Measurements from ENCODE around the gene TXNL4A.
"Not testable (repeated sequence)": the region's sequence is repeated elsewhere in the genome, so short reads cannot be mapped to it uniquely, and the experiment has no call there.

TXNL4A gene

GRCh38 chr18:79988451-79989194 lies at the start of gene TXNL4A:
Gene TXNL4A, minus strand, starts transcription at chr18:79988563. Its CDS starts 171 bp downstream, at chr18:79988392.
- peak; percentile 65 to 82 for DNase-seq (ENCODE audit: low read depth in 1 of 2, low spot score in 1 of 2)

- DNase-seq (ENCODE audit: low read depth in 1 of 2, low spot score in 1 of 2) = no peak
Measured at GRCh38 chr18:80037300-80037699, 48.9 kb upstream of the TXNL4A start.

- DNase-seq (ENCODE audit: low read depth in 1 of 2, low spot score in 1 of 2) = no peak
Measured at GRCh38 chr18:80035997-80036396, 47.6 kb upstream of the TXNL4A start.

- no peak for DNase-seq (ENCODE audit: low read depth in 1 of 2, low spot score in 1 of 2)
Measured at GRCh38 chr18:80034852-80035406, 46.6 kb upstream of the TXNL4A start.

GRCh38 chr18:80034068-80034851 lies 45.9 kb upstream of the TXNL4A start, which contains the start of gene RBFA:
Gene RBFA, plus strand, starts transcription at chr18:80034434. Its CDS starts 62 bp downstream, at chr18:80034496.
- DNase-seq (ENCODE audit: low read depth in 1 of 2, low spot score in 1 of 2) = peak; percentile 98 to 100

GRCh38 chr18:80033181-80034067 lies 45.1 kb upstream of the TXNL4A start:
- DNase-seq (ENCODE audit: low read depth in 1 of 2, low spot score in 1 of 2) = peak; percentile 46 to 58

GRCh38 chr18:80029690-80030089 lies 41.3 kb upstream of the TXNL4A start:
- no peak for DNase-seq (ENCODE audit: low read depth in 1 of 2, low spot score in 1 of 2)

- not testable (repeated sequence) for DNase-seq (ENCODE audit: low read depth in 1 of 2, low spot score in 1 of 2)
Measured at GRCh38 chr18:80027719-80028118, 39.4 kb upstream of the TXNL4A start.

- no peak for DNase-seq (ENCODE audit: low read depth in 1 of 2, low spot score in 1 of 2)
Measured at GRCh38 chr18:80026363-80026762, 38.0 kb upstream of the TXNL4A start.

GRCh38 chr18:80023173-80023572 lies 34.8 kb upstream of the TXNL4A start:
- DNase-seq (ENCODE audit: low read depth in 1 of 2, low spot score in 1 of 2) = no peak

- no peak for DNase-seq (ENCODE audit: low read depth in 1 of 2, low spot score in 1 of 2)
Measured at GRCh38 chr18:80022613-80023012, 34.2 kb upstream of the TXNL4A start.

GRCh38 chr18:80012714-80013113 lies 24.4 kb upstream of the TXNL4A start:
- no peak for DNase-seq (ENCODE audit: low read depth in 1 of 2, low spot score in 1 of 2)

GRCh38 chr18:80011496-80012137 lies 23.3 kb upstream of the TXNL4A start:
- not testable (repeated sequence) for DNase-seq (ENCODE audit: low read depth in 1 of 2, low spot score in 1 of 2)

- no peak for DNase-seq (ENCODE audit: low read depth in 1 of 2, low spot score in 1 of 2)
Measured at GRCh38 chr18:80010551-80010906, 22.2 kb upstream of the TXNL4A start.

- no peak for DNase-seq (ENCODE audit: low read depth in 1 of 2, low spot score in 1 of 2)
Measured at GRCh38 chr18:80009661-80010550, 21.5 kb upstream of the TXNL4A start.

GRCh38 chr18:80006724-80007123 lies 18.4 kb upstream of the TXNL4A start:
- DNase-seq (ENCODE audit: low read depth in 1 of 2, low spot score in 1 of 2) = no peak

GRCh38 chr18:80004600-80005342 lies 16.4 kb upstream of the TXNL4A start:
- no peak for DNase-seq (ENCODE audit: low read depth in 1 of 2, low spot score in 1 of 2)

- no peak for DNase-seq (ENCODE audit: low read depth in 1 of 2, low spot score in 1 of 2)
Measured at GRCh38 chr18:80002468-80002867, 14.1 kb upstream of the TXNL4A start.

GRCh38 chr18:80000877-80001276 lies 12.5 kb upstream of the TXNL4A start:
- DNase-seq (ENCODE audit: low read depth in 1 of 2, low spot score in 1 of 2) = no peak

Measured in stimulated activated CD4-positive, alpha-beta T cell treated with anti-CD3 and anti-CD28 coated beads, Interleukin-15, amount 100 ng/mL, for 1 hour (primary cell).